NCI-H345 (cell line): ENCODE results near the gene SUN1.
"Not testable (repeated sequence)": the region's sequence is repeated elsewhere in the genome, so short reads cannot be mapped to it uniquely, and the experiment has no call there.

ENCODE experiments used
- DNase-seq: peaks from one replicate; lab custom pipeline; 2025; lab: John Stamatoyannopoulos, UW

SUN1 gene

GRCh38 chr7:803243-803635, 29.0 kb upstream of the SUN1 start:
- no peak for DNase-seq

- DNase-seq, result not testable (repeated sequence)
Measured at GRCh38 chr7:803796-804195, 28.5 kb upstream of the SUN1 start.

GRCh38 chr7:805261-805660, 27.0 kb upstream of the SUN1 start:
- no peak for DNase-seq

- peak; percentile 72 for DNase-seq
Measured at GRCh38 chr7:815284-816216, 16.7 kb upstream of the SUN1 start.

GRCh38 chr7:816300-816750, 16.0 kb upstream of the SUN1 start:
- DNase-seq, result peak; percentile 99

- DNase-seq, result peak; percentile 25
Measured at GRCh38 chr7:816751-817671, 15.3 kb upstream of the SUN1 start.

- DNase-seq, result no peak
Measured at GRCh38 chr7:818031-818699, 14.1 kb upstream of the SUN1 start.

GRCh38 chr7:820341-820740, 11.9 kb upstream of the SUN1 start:
- DNase-seq, result no peak

- no peak for DNase-seq
Measured at GRCh38 chr7:821688-822087, 10.6 kb upstream of the SUN1 start.

GRCh38 chr7:822692-823276, 9.5 kb upstream of the SUN1 start:
- no peak for DNase-seq

GRCh38 chr7:823649-824048, 8.6 kb upstream of the SUN1 start:
- DNase-seq, result no peak

GRCh38 chr7:824081-824480, 8.2 kb upstream of the SUN1 start:
- no peak for DNase-seq

- DNase-seq, result no peak
Measured at GRCh38 chr7:824664-825063, 7.6 kb upstream of the SUN1 start.

GRCh38 chr7:825386-825785, 6.9 kb upstream of the SUN1 start:
- DNase-seq, result no peak

GRCh38 chr7:826230-826917, 5.9 kb upstream of the SUN1 start:
- DNase-seq, result no peak

GRCh38 chr7:828793-829561, 3.3 kb upstream of the SUN1 start:
- no peak for DNase-seq

- no peak for DNase-seq
Measured at GRCh38 chr7:830069-830468, 2.2 kb upstream of the SUN1 start.

- no peak for DNase-seq
Measured at GRCh38 chr7:831596-832166, 595 bp upstream of the SUN1 start.

- no peak for DNase-seq
Measured at GRCh38 chr7:832968-833424, 720 bp downstream of the SUN1 start.
